ENCODE data around the gene NBEAL2. TPM values are rescaled to one million over a fixed set of nuclear protein-coding genes. Genes with fewer than 3 reads are reported as not detected.

NBEAL2 gene
- total RNA-seq, 1 experiment from 2014 or later = 80.0 TPM

- TF ChIP-seq, protein P1, sequence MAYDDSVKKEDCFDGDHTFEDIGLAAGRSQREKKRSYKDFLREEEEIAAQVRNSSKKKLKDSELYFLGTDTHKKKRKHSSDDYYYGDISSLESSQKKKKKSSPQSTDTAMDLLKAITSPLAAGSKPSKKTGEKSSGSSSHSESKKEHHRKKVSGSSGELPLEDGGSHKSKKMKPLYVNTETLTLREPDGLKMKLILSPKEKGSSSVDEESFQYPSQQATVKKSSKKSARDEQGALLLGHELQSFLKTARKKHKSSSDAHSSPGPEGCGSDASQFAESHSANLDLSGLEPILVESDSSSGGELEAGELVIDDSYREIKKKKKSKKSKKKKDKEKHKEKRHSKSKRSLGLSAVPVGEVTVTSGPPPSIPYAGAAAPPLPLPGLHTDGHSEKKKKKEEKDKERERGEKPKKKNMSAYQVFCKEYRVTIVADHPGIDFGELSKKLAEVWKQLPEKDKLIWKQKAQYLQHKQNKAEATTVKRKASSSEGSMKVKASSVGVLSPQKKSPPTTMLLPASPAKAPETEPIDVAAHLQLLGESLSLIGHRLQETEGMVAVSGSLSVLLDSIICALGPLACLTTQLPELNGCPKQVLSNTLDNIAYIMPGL (CRISPR knock-in tag; IDR thresholded peaks at IDR 0.05) = no peak
- TF ChIP-seq, protein P2, sequence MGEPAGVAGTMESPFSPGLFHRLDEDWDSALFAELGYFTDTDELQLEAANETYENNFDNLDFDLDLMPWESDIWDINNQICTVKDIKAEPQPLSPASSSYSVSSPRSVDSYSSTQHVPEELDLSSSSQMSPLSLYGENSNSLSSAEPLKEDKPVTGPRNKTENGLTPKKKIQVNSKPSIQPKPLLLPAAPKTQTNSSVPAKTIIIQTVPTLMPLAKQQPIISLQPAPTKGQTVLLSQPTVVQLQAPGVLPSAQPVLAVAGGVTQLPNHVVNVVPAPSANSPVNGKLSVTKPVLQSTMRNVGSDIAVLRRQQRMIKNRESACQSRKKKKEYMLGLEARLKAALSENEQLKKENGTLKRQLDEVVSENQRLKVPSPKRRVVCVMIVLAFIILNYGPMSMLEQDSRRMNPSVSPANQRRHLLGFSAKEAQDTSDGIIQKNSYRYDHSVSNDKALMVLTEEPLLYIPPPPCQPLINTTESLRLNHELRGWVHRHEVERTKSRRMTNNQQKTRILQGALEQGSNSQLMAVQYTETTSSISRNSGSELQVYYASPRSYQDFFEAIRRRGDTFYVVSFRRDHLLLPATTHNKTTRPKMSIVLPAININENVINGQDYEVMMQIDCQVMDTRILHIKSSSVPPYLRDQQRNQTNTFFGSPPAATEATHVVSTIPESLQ (CRISPR knock-in tag; IDR thresholded peaks at IDR 0.05) = no peak
- TF ChIP-seq ERG (CRISPR knock-in tag; IDR thresholded peaks at IDR 0.05) = no peak
- no peak for TF ChIP-seq SP1 (CRISPR knock-in tag; conservative IDR thresholded peaks at IDR 0.05)
- no peak for TF ChIP-seq ZNF138 (CRISPR knock-in tag; conservative IDR thresholded peaks at IDR 0.05)
- TF ChIP-seq, protein P3, sequence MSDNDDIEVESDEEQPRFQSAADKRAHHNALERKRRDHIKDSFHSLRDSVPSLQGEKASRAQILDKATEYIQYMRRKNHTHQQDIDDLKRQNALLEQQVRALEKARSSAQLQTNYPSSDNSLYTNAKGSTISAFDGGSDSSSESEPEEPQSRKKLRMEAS (CRISPR knock-in tag; IDR thresholded peaks at IDR 0.05) = no peak
- no peak for TF ChIP-seq IRF1 (CRISPR knock-in tag; IDR thresholded peaks at IDR 0.05)
Measured at GRCh38 chr3:47000922-47001730, 21.7 kb downstream of the NBEAL2 start (continued).

GRCh38 chr3:47001731-47002170, 22.3 kb downstream of the NBEAL2 start:
- no peak overlapping the region for H3K4me3 Mint-ChIP-seq
- no peak for ATAC-seq
- peaks cover 24% of the 10 kb centered on the region; the same call in 1 of the 2 replicates for H3K36me3 Mint-ChIP-seq
- no peak for TF ChIP-seq ZNF416 (CRISPR knock-in tag; IDR thresholded peaks at IDR 0.05)
- TF ChIP-seq ZBTB21 (CRISPR knock-in tag; IDR thresholded peaks at IDR 0.05; ENCODE audit: borderline replicate concordance) = no peak
- TF ChIP-seq NR2C2 (CRISPR knock-in tag; IDR thresholded peaks at IDR 0.05) = no peak
- no peak for TF ChIP-seq NR1H2 (CRISPR knock-in tag; IDR thresholded peaks at IDR 0.05)
- no peak for TF ChIP-seq GABPB1 (CRISPR knock-in tag; IDR thresholded peaks at IDR 0.05)
- TF ChIP-seq MYBL2 (CRISPR knock-in tag; IDR thresholded peaks at IDR 0.05) = no peak
- no peak for TF ChIP-seq CBFB (CRISPR knock-in tag; IDR thresholded peaks at IDR 0.05; ENCODE audit: low read depth)
- TF ChIP-seq MXD4 (CRISPR knock-in tag; IDR thresholded peaks at IDR 0.05; ENCODE audit: borderline replicate concordance) = no peak
- no peak for TF ChIP-seq TCF7 (CRISPR knock-in tag; IDR thresholded peaks at IDR 0.05; ENCODE audit: low read depth)
- TF ChIP-seq ATF3 (CRISPR knock-in tag; conservative IDR thresholded peaks at IDR 0.05) = no peak
- TF ChIP-seq KAT7 (CRISPR knock-in tag; IDR thresholded peaks at IDR 0.05; ENCODE audit: borderline replicate concordance) = no peak
- no peak for TF ChIP-seq E2F5 (CRISPR knock-in tag; IDR thresholded peaks at IDR 0.05)
- TF ChIP-seq, protein P4, sequence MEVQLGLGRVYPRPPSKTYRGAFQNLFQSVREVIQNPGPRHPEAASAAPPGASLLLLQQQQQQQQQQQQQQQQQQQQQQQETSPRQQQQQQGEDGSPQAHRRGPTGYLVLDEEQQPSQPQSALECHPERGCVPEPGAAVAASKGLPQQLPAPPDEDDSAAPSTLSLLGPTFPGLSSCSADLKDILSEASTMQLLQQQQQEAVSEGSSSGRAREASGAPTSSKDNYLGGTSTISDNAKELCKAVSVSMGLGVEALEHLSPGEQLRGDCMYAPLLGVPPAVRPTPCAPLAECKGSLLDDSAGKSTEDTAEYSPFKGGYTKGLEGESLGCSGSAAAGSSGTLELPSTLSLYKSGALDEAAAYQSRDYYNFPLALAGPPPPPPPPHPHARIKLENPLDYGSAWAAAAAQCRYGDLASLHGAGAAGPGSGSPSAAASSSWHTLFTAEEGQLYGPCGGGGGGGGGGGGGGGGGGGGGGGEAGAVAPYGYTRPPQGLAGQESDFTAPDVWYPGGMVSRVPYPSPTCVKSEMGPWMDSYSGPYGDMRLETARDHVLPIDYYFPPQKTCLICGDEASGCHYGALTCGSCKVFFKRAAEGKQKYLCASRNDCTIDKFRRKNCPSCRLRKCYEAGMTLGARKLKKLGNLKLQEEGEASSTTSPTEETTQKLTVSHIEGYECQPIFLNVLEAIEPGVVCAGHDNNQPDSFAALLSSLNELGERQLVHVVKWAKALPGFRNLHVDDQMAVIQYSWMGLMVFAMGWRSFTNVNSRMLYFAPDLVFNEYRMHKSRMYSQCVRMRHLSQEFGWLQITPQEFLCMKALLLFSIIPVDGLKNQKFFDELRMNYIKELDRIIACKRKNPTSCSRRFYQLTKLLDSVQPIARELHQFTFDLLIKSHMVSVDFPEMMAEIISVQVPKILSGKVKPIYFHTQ (CRISPR knock-in tag; IDR thresholded peaks at IDR 0.05) = no peak
- TF ChIP-seq ZNF512 (CRISPR knock-in tag; IDR thresholded peaks at IDR 0.05; ENCODE audit: borderline replicate concordance) = no peak
- TF ChIP-seq ZNF121 (CRISPR knock-in tag; IDR thresholded peaks at IDR 0.05) = no peak
- TF ChIP-seq SMAD3 (CRISPR knock-in tag; IDR thresholded peaks at IDR 0.05; ENCODE audit: borderline replicate concordance) = no peak
- no peak for DNase-seq (ENCODE audit: low spot score)
- H3K27me3 Mint-ChIP-seq (ENCODE audit: low read depth) = no peaks in the 10 kb centered on the region
- no peak overlapping the region for H3K27ac Mint-ChIP-seq
- POLR2A ChIA-PET = interaction anchor here (1.0 kb wide), 1 partner anchor 22 kb away, joined by 3 read pairs; the partner anchor contains the start of gene NBEAL2
- peaks cover 3% of the 10 kb centered on the region for H3K4me1 Mint-ChIP-seq
- no peaks in the 10 kb centered on the region for H3K9me3 Mint-ChIP-seq
- CTCF ChIA-PET = interaction anchor here (1.1 to 1.6 kb wide), 6 partner anchors 14 to 322 kb away, joined by 3 to 9 read pairs (median 4); partner anchors contain the start of gene SETD2

Measured in WTC11 (cell line).